Lung (tissue), 12 donors: ENCODE measurements around the gene PSMC4. TPM values are rescaled to one million over a fixed set of nuclear protein-coding genes. Genes with fewer than 3 reads are reported as not detected.

ENCODE experiments used
- ATAC-seq: fragments of 200-7000 bp; cut with Tn5 transposase; one replicate; pipeline ENCODE4 v1.9.1; 2020; ENCODE audit warnings: moderate number of reproducible peaks; ENCODE audit not compliant: insufficient read depth, low FRiP score
- DNase-seq, 3 donors: peaks; one replicate each; pipeline ENCODE4 v3.0.0-alpha.2; 2013 to 2017
- H3K27ac ChIP-seq, 2 donors: one replicate each; pipeline ENCODE4 v1.5.1; 2013; ENCODE audit warnings: mild to moderate bottlenecking in 2 of 2, moderate library complexity in 2 of 2, control low read depth in 1 of 2, inconsistent platforms in 1 of 2, low read depth in 1 of 2, low read length in 1 of 2
- H3K27me3 ChIP-seq, 3 donors: one replicate each; pipeline ENCODE4 v1.5.1; 2013; ENCODE audit warnings: low read length in 2 of 3; ENCODE audit not compliant: control insufficient read depth in 3 of 3, insufficient read depth in 3 of 3
- H3K36me3 ChIP-seq, 4 donors: one replicate each; pipeline ENCODE4 v1.5.1; 2013; ENCODE audit warnings: low read length in 4 of 4, mild to moderate bottlenecking in 1 of 4, moderate library complexity in 1 of 4; ENCODE audit not compliant: control insufficient read depth in 4 of 4, insufficient read depth in 4 of 4
- H3K4me1 ChIP-seq, 5 donors: one replicate each; pipeline ENCODE4 v1.5.1; 2013; ENCODE audit warnings: low read length in 5 of 5, mild to moderate bottlenecking in 2 of 5, moderate library complexity in 1 of 5; ENCODE audit not compliant: control insufficient read depth in 5 of 5, insufficient read depth in 5 of 5
- H3K4me3 ChIP-seq: one replicate; pipeline ENCODE4 v1.5.1; 2013; ENCODE audit warnings: mild to moderate bottlenecking, control low read depth, moderate library complexity
- H3K9ac ChIP-seq, 2 donors: one replicate each; pipeline ENCODE4 v1.5.1; 2013; ENCODE audit warnings: low read length in 2 of 2, control low read depth in 1 of 2; ENCODE audit not compliant: insufficient read depth in 1 of 2
- H3K9me3 ChIP-seq, 4 donors: one replicate each; pipeline ENCODE4 v1.5.1; 2013; ENCODE audit warnings: low read length in 3 of 4, mild to moderate bottlenecking in 1 of 4, moderate library complexity in 1 of 4; ENCODE audit not compliant: control insufficient read depth in 4 of 4, insufficient read depth in 3 of 4
- CTCF ChIP-seq: IDR thresholded peaks from 2 replicates; pipeline ENCODE4 v1.5.1; 2012; ENCODE audit warnings: mild to moderate bottlenecking; ENCODE audit errors: control extremely low read depth, extremely low read depth
- WGBS, 2 donors: extraction: QIAGEN DNeasy Blood & Tissue Kit; methylation state at CpG; one replicate each; pipeline ENCODE4 v1.1.7; 2013; 5-methylcytosine and 5-hydroxymethylcytosine counted together
- polyA plus RNA-seq, 2 donors: library from polyadenylated mRNA; stranded (reverse); fragments of 200-250 nt; gene quantifications; one replicate each; pipeline ENCODE4 v1.2.1, GENCODE V29; 2013
- total RNA-seq, 2 donors: library from RNA; depleted of rRNA in 1 of 2; stranded (reverse); fragments of >200 nt in 1 of 2; gene quantifications; one replicate each; pipeline ENCODE4 v1.2.1, GENCODE V29; 2014 to 2021
- donor health status: control.
- donor health status: control.
- donor health status: Bipolar disorder and iron deficiency.
- donor health status: healthy.
- donor health status: DM: yes; HTN: yes; CAD: no.

PSMC4 gene
- total and polyA plus RNA-seq, 4 donors: 45.2 to 95.4 (median 87.2) TPM

DNA sequence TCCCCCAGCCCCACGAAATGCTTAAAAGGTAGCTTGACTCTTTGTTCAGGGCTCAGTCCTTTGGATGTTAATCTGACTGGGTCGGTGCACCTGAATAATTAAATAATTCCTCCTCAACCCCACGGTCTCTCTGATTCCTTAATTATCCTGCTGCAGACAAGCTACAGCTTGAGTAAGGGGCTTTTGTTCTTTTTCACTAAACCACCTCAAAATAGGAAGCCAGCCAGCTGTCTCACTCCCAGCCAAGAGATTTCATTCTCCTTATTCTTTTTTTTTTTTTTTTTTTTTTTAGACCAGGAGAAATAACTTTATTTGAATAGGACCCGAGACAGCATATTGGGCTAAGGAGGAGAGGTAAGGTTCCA is 28.6 kb upstream of the PSMC4 start:
- WGBS, 2 donors: 39 to 56% methylated on average over 4 of the region's 4 CpGs
- no peaks in the 10 kb centered on the region for H3K36me3 ChIP-seq

DNA sequence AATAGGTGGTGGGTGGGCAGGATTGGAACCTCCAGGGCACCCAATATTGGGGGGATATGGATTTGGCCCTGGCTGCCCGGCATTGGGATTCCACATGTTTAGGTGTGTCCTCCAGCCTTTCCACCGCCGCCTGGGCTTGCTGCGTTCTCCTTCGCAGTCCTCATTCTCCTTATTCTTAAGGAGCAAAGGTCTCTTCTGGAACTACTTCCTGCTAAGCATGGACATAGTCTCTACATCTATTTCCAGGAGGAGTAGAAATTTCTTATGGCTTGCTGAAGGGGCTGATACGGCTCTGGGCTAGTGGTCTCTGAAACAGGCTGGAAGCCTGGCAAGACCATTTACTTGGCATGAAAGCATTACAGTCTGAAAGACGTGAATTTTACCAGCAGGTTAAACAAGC is 27.4 kb upstream of the PSMC4 start:
- no peaks in the 10 kb centered on the region for H3K36me3 ChIP-seq
- H3K27ac ChIP-seq: peak overlapping the region in 1 of 2 donors; percentile 7
- H3K9ac ChIP-seq: no peak overlapping the region
- H3K4me3 ChIP-seq: no peak overlapping the region
- ATAC-seq (no peak), DNase-seq (no peak)
- 75 to 83% methylated on average over 7 of the region's 7 CpGs for WGBS, 2 donors
- no peaks in the 10 kb centered on the region for H3K27me3 ChIP-seq
- H3K4me1 ChIP-seq: peaks cover 0 to 3% (median 0%) of the 10 kb centered on the region in 5 donors
- no peak for TF ChIP-seq CTCF
- peaks cover 0 to 2% (median 0%) of the 10 kb centered on the region in 4 donors for H3K9me3 ChIP-seq

More for the DNA sequence above, 28.6 kb upstream of the PSMC4 start:
- no peak for DNase-seq
- no peaks in the 10 kb centered on the region for H3K27me3 ChIP-seq
- peaks cover 0 to 2% (median 0%) of the 10 kb centered on the region in 4 donors for H3K9me3 ChIP-seq
- peaks cover 0 to 3% (median 0%) of the 10 kb centered on the region in 5 donors for H3K4me1 ChIP-seq
- H3K4me3 ChIP-seq: no peak overlapping the region
- H3K27ac ChIP-seq: no peak overlapping the region
- no peak for ATAC-seq
- H3K9ac ChIP-seq: no peak overlapping the region
- no peak for TF ChIP-seq CTCF

DNA sequence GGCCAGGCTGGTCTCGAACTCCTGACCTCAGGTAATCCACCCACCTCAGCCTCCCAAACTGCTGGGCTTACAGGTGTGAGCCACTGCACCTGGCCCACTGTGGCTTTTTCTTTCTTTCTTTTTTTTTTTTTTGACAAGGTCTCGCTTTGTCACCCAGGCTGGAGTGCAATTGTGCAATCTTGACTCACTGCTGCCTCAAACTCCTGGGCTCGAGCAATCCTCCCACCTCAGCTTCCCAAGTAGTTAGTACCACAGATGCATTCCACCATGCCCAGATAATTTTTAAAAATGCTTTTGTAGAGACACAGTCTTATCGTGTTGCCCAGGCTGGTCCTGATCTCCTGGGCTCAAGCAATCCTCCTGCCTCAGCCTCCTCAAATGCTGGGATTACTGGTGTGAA is 24.4 kb upstream of the PSMC4 start:
- Histone ChIP-seq H3K4me1 (peaks cover 0 to 3% (median 0%) of the 10 kb centered on the region in 5 donors), H3K9me3 (no peaks in the 10 kb centered on the region), H3K27ac (no peak overlapping the region), H3K4me3 (no peak overlapping the region), H3K27me3 (no peaks in the 10 kb centered on the region), H3K9ac (no peak overlapping the region), H3K36me3 (no peaks in the 10 kb centered on the region)
- no peak for ATAC-seq
- 51 to 62% methylated on average over 4 of the region's 4 CpGs for WGBS, 2 donors
- no peak for TF ChIP-seq CTCF
- DNase-seq: no peak
